HCT116 (cell line): ENCODE results near the gene INPPL1. TPM values are rescaled to one million over a fixed set of nuclear protein-coding genes. Genes with fewer than 3 reads are reported as not detected.

Experiments used
- ATAC-seq: fragments of 200-7000 bp; cut with Tn5 transposase; 2 replicates; pipeline ENCODE4 v1.9.1; 2020; ENCODE audit warnings: mild to moderate bottlenecking, moderate library complexity
- BruUV-seq: library from RNA; stranded (reverse); fragments of 400-500 nt; replicated peaks from 2 replicates; lab custom pipeline; 2021; lab: Mats Ljungman, UMichigan
- CTCF ChIA-PET: fragments of 300-600 bp; sonication (Branson Sonifier 250); formaldehyde crosslinking; loops from one replicate; lab custom pipeline; 2021; ENCODE audit warnings: antibody characterized with exemption; lab: Charles Lee
- POLR2A ChIA-PET: fragments of 300-600, 350-600 bp; sonication (Branson Sonifier 250); formaldehyde crosslinking; loops from one replicate; lab custom pipeline; 2021; ENCODE audit warnings: antibody characterized with exemption; lab: Charles Lee
- RAD21 ChIA-PET, 2 experiments: fragments of 300-600 bp; sonication (Branson Sonifier 250); formaldehyde crosslinking; loops; one replicate each; lab custom pipeline; 2023; ENCODE audit warnings: low total read pairs in 2 of 2; ENCODE audit not compliant: uncharacterized antibody in 2 of 2, unreplicated experiment in 2 of 2, low non-redundant PET in 1 of 2; lab: Charles Lee
- DNase-seq: peaks from one replicate; pipeline ENCODE4 v3.0.0-alpha.2; 2010; ENCODE audit warnings: low read depth, low spot score
- H2AFZ ChIP-seq: fragments of 200-600 bp; shearing (Covaris generic), sonication (generic); 2 replicates; pipeline ENCODE4 v1.6.1; 2017; ENCODE audit warnings: low read depth, mixed run types, mixed read lengths, antibody characterized with exemption, low read length; ENCODE audit not compliant: poor library complexity, severe bottlenecking
- H3K27ac ChIP-seq: 2 replicates; pipeline ENCODE4 v1.5.1; 2012; ENCODE audit warnings: low read depth, low read length
- H3K27me3 ChIP-seq: fragments of 200-600 bp; sonication (generic); 2 replicates; pipeline ENCODE4 v1.6.1; 2016; ENCODE audit warnings: mixed run types, low read length, mixed read lengths; ENCODE audit not compliant: insufficient read depth
- H3K36me3 ChIP-seq, 2 experiments: fragments of 200-500 bp in 1 of 2; fragments of 200-600 bp in 1 of 2; sonication (Bioruptor generic) in 1 of 2; sonication (generic) in 1 of 2; 2 replicates each; pipeline versions ENCODE4 v1.5.1 to v1.6.1; 2014 to 2016; ENCODE audit warnings: low read length in 2 of 2, inconsistent platforms in 1 of 2, mixed read lengths in 1 of 2, mixed run types in 1 of 2; ENCODE audit not compliant: insufficient read depth in 2 of 2, control insufficient read depth in 1 of 2
- H3K4me1 ChIP-seq, 2 experiments: fragments of 200-600 bp in 1 of 2; sonication (generic) in 1 of 2; 2 replicates each; pipeline versions ENCODE4 v1.5.1 to v1.6.1; 2012 to 2017; ENCODE audit warnings: low read length in 2 of 2, inconsistent platforms in 1 of 2, mild to moderate bottlenecking in 1 of 2, mixed read lengths in 1 of 2, mixed run types in 1 of 2, moderate library complexity in 1 of 2; ENCODE audit not compliant: insufficient read depth in 2 of 2, control insufficient read depth in 1 of 2
- H3K4me2 ChIP-seq: fragments of 200-600 bp; sonication (generic); 2 replicates; pipeline ENCODE4 v1.6.1; 2017; ENCODE audit warnings: mixed run types, low read length, mixed read lengths
- H3K4me3 ChIP-seq, 2 experiments: fragments of 200-600 bp in 1 of 2; sonication (generic) in 1 of 2; replicated peaks in 1 of 2; 2 replicates each; pipeline ENCODE4 v1.5.1; 2011 to 2016; ENCODE audit warnings: low read length in 2 of 2, control low read depth in 1 of 2, low read depth in 1 of 2, mild to moderate bottlenecking in 1 of 2, mixed read lengths in 1 of 2, mixed run types in 1 of 2
- H3K79me2 ChIP-seq: fragments of 200-600 bp; sonication (generic); 2 replicates; pipeline ENCODE4 v1.6.1; 2017; ENCODE audit warnings: mild to moderate bottlenecking, mixed run types, low read length, moderate library complexity, mixed read lengths; ENCODE audit not compliant: insufficient read depth
- H3K9ac ChIP-seq: fragments of 200-600 bp; sonication (generic); 2 replicates; pipeline ENCODE4 v1.6.1; 2016; ENCODE audit warnings: low read length, mixed read lengths
- H3K9me2 ChIP-seq: fragments of 200-600 bp; sonication (generic), shearing (Covaris generic); 2 replicates; pipeline ENCODE4 v1.6.1; 2017; ENCODE audit warnings: mixed run types, mild to moderate bottlenecking, moderate library complexity; ENCODE audit not compliant: insufficient read depth
- H3K9me3 ChIP-seq, 2 experiments: fragments of 200-500 bp in 1 of 2; fragments of 200-600 bp in 1 of 2; sonication (Bioruptor generic) in 1 of 2; sonication (generic) in 1 of 2; 2 replicates each; pipeline ENCODE4 v1.6.1; 2014 to 2017; ENCODE audit warnings: low read length in 2 of 2, mixed read lengths in 2 of 2, inconsistent platforms in 1 of 2, low read depth in 1 of 2, mild to moderate bottlenecking in 1 of 2, mixed run types in 1 of 2, moderate library complexity in 1 of 2; ENCODE audit not compliant: control insufficient read depth in 1 of 2, insufficient read depth in 1 of 2
- H4K20me1 ChIP-seq: fragments of 200-600 bp; sonication (generic), shearing (Covaris generic); 2 replicates; pipeline ENCODE4 v1.6.1; 2017; ENCODE audit warnings: mixed run types, mild to moderate bottlenecking, moderate library complexity; ENCODE audit not compliant: insufficient read depth
- CEBPB ChIP-seq: IDR thresholded peaks from 2 replicates; pipeline ENCODE4 v1.6.1; 2012; ENCODE audit warnings: low read depth
- EGR1 ChIP-seq: IDR thresholded peaks from 2 replicates; pipeline ENCODE4 v1.6.1; 2012; ENCODE audit warnings: low read depth
- ELF1 ChIP-seq: IDR thresholded peaks from 2 replicates; pipeline ENCODE4 v1.6.1; 2012; ENCODE audit warnings: low read depth, borderline replicate concordance
- EZH2phosphoT487 ChIP-seq: fragments of 200-600 bp; IDR thresholded peaks from 2 replicates; pipeline ENCODE4 v1.6.1; 2018; ENCODE audit warnings: antibody characterized with exemption, borderline replicate concordance
- JUND ChIP-seq: IDR thresholded peaks from 2 replicates; pipeline ENCODE4 v1.6.1; 2012
- POLR2AphosphoS5 ChIP-seq: IDR thresholded peaks from 2 replicates; pipeline ENCODE4 v1.6.1; 2011; ENCODE audit warnings: mild to moderate bottlenecking, low read depth, low read length, moderate library complexity
- RAD21 ChIP-seq: IDR thresholded peaks from 2 replicates; pipeline ENCODE4 v1.6.1; 2012; ENCODE audit warnings: low read depth, mild to moderate bottlenecking
- REST ChIP-seq: IDR thresholded peaks from 2 replicates; pipeline ENCODE4 v1.6.1; 2012; ENCODE audit warnings: low read depth
- SIN3A ChIP-seq: IDR thresholded peaks from 2 replicates; pipeline ENCODE4 v1.6.1; 2012; ENCODE audit warnings: low read depth
- TCF7L2 ChIP-seq: IDR thresholded peaks from 2 replicates; pipeline ENCODE4 v1.7.0; 2011; ENCODE audit warnings: borderline replicate concordance, inconsistent platforms; ENCODE audit not compliant: insufficient read depth, insufficient read length; ENCODE audit errors: extremely low read depth
- YY1 ChIP-seq: IDR thresholded peaks from 2 replicates; pipeline ENCODE4 v1.6.1; 2011; ENCODE audit warnings: low read length, low read depth, moderate library complexity, mild to moderate bottlenecking; ENCODE audit not compliant: insufficient replicate concordance; ENCODE audit errors: extremely low read depth
- ZFX ChIP-seq: fragments of 450-650 bp; IDR thresholded peaks from 2 replicates; pipeline ENCODE4 v1.6.1; 2017
- ZNF274 ChIP-seq: fragments of 200-500 bp; sonication (Bioruptor generic); IDR thresholded peaks from 2 replicates; pipeline ENCODE4 v1.6.1; 2014; ENCODE audit warnings: mild to moderate bottlenecking, low read depth, low read length, inconsistent platforms
- intact Hi-C: fragments of 100-400 bp; cut with micrococcal nuclease; formaldehyde crosslinking; loops from 2 replicates; pipeline ENCODE4 v1.10.0; 2022
- total RNA-seq: library from RNA; stranded (reverse); gene quantifications from one replicate; pipeline ENCODE4 v1.2.1, GENCODE V29; 2021; ENCODE audit not compliant: unreplicated experiment
- TF ChIP-seq, protein P1 (sequence below): IDR thresholded peaks from 2 replicates; pipeline ENCODE4 v1.6.1; 2012
- TF ChIP-seq, protein P2 (sequence below): IDR thresholded peaks from 2 replicates; pipeline ENCODE4 v1.6.1; 2012
- TF ChIP-seq, protein P3 (sequence below): IDR thresholded peaks from 2 replicates; pipeline ENCODE4 v1.6.1; 2011; ENCODE audit warnings: mild to moderate bottlenecking, low read length, moderate library complexity; ENCODE audit not compliant: insufficient replicate concordance; ENCODE audit errors: extremely low read depth
- TF ChIP-seq, protein P4 (sequence below), 3 experiments: fragments of 200-600 bp in 1 of 3; sonication (generic) in 1 of 3; IDR thresholded peaks in 2 of 3; conservative IDR thresholded peaks in 1 of 3; 2 replicates each; pipeline ENCODE4 v1.5.1; 2012 to 2017; ENCODE audit warnings: low read depth in 2 of 3, low read length in 2 of 3, antibody characterized with exemption in 1 of 3, borderline replicate concordance in 1 of 3, control low read depth in 1 of 3, mild to moderate bottlenecking in 1 of 3, mixed read lengths in 1 of 3, mixed run types in 1 of 3, moderate library complexity in 1 of 3; ENCODE audit not compliant: insufficient read depth in 1 of 3

Gene INPPL1
- total RNA-seq, 1 experiment from 2014 or later: 132 TPM

DNA sequence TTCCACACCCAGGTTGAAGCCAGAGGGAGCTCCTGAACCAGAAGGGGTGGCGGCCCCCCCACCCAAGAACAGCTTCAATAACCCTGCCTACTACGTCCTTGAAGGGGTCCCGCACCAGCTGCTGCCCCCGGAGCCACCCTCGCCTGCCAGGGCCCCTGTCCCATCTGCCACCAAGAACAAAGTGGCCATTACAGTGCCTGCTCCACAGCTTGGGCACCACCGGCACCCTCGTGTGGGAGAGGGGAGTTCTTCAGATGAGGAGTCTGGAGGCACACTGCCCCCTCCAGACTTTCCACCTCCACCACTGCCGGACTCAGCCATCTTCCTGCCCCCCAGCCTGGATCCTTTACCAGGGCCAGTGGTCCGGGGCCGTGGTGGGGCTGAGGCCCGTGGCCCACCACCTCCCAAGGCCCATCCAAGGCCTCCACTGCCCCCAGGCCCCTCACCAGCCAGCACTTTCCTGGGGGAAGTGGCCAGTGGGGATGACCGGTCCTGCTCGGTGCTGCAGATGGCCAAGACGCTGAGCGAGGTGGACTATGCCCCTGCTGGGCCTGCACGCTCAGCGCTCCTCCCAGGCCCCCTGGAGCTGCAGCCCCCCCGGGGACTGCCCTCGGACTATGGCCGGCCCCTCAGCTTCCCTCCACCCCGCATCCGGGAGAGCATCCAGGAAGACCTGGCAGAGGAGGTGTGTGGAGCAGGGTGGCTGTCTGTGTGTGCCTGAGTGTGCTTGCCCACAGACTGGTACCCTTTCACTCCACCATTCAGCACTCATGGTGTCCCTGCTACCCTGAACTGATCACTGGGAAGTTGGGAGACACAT is 12.8 kb downstream of the INPPL1 start:
- Histone ChIP-seq H4K20me1 (no peaks in the 10 kb centered on the region), H3K36me3 (peaks cover 5 to 9% of the 10 kb centered on the region in 2 experiments; a peak in 3 of 4 replicates), H2AFZ (no peak overlapping the region), H3K4me3 (no peak overlapping the region), H3K4me2 (no peak overlapping the region), H3K4me1 (peaks cover 0 to 4% of the 10 kb centered on the region in 2 experiments; a peak in 1 of 4 replicates), H3K9ac (no peak overlapping the region), H3K27ac (no peak overlapping the region; the same call in 1 of the 2 replicates), H3K9me3 (no peaks in the 10 kb centered on the region), H3K27me3 (no peaks in the 10 kb centered on the region), H3K79me2 (no peaks in the 10 kb centered on the region), H3K9me2 (no peaks in the 10 kb centered on the region)
- DNase-seq (no peak), ATAC-seq (peak; percentile 8)
- BruUV-seq: no TSS peak
- TF ChIP-seq, protein P1, sequence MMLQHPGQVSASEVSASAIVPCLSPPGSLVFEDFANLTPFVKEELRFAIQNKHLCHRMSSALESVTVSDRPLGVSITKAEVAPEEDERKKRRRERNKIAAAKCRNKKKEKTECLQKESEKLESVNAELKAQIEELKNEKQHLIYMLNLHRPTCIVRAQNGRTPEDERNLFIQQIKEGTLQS: no peak
- TF ChIP-seq YY1: no peak
- TF ChIP-seq RAD21: no peak
- TF ChIP-seq, protein P2, sequence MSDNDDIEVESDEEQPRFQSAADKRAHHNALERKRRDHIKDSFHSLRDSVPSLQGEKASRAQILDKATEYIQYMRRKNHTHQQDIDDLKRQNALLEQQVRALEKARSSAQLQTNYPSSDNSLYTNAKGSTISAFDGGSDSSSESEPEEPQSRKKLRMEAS: no peak
- TF ChIP-seq EZH2phosphoT487: no peak
- TF ChIP-seq ZNF274: no peak
- TF ChIP-seq SIN3A: no peak
- no peak for TF ChIP-seq JUND
- TF ChIP-seq REST: no peak
- no peak for TF ChIP-seq EGR1
- no peak for TF ChIP-seq POLR2AphosphoS5
- TF ChIP-seq, protein P3, sequence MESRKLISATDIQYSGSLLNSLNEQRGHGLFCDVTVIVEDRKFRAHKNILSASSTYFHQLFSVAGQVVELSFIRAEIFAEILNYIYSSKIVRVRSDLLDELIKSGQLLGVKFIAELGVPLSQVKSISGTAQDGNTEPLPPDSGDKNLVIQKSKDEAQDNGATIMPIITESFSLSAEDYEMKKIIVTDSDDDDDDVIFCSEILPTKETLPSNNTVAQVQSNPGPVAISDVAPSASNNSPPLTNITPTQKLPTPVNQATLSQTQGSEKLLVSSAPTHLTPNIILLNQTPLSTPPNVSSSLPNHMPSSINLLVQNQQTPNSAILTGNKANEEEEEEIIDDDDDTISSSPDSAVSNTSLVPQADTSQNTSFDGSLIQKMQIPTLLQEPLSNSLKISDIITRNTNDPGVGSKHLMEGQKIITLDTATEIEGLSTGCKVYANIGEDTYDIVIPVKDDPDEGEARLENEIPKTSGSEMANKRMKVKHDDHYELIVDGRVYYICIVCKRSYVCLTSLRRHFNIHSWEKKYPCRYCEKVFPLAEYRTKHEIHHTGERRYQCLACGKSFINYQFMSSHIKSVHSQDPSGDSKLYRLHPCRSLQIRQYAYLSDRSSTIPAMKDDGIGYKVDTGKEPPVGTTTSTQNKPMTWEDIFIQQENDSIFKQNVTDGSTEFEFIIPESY: no peak
- TF ChIP-seq ZFX: no peak
- no peak for TF ChIP-seq CEBPB
- no peak for TF ChIP-seq ELF1
- no peak for TF ChIP-seq TCF7L2
- TF ChIP-seq, protein P4, sequence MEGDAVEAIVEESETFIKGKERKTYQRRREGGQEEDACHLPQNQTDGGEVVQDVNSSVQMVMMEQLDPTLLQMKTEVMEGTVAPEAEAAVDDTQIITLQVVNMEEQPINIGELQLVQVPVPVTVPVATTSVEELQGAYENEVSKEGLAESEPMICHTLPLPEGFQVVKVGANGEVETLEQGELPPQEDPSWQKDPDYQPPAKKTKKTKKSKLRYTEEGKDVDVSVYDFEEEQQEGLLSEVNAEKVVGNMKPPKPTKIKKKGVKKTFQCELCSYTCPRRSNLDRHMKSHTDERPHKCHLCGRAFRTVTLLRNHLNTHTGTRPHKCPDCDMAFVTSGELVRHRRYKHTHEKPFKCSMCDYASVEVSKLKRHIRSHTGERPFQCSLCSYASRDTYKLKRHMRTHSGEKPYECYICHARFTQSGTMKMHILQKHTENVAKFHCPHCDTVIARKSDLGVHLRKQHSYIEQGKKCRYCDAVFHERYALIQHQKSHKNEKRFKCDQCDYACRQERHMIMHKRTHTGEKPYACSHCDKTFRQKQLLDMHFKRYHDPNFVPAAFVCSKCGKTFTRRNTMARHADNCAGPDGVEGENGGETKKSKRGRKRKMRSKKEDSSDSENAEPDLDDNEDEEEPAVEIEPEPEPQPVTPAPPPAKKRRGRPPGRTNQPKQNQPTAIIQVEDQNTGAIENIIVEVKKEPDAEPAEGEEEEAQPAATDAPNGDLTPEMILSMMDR (IDR thresholded peaks at IDR 0.05 in 2 of 3, conservative IDR thresholded peaks at IDR 0.05 in 1 of 3; ENCODE audit: borderline replicate concordance in 1 of 3, insufficient read depth in 1 of 3, low read depth in 2 of 3, low read length in 2 of 3): no peak
- intact Hi-C loops: no loop called here
- ChIA-PET RAD21 (interaction anchor here in 1 of 2 experiments (1.2 kb wide), 1 partner anchor 177 kb away, joined by 3 read pairs; no protein-coding TSS in a partner anchor), CTCF (interaction anchor here (0.6 to 1.4 kb wide), 10 partner anchors 9 to 259 kb away, joined by 3 to 10 read pairs (median 5); partner anchors contain the start of gene CLPB), POLR2A (no interaction called here)
